Measurements from ENCODE around the gene GUK1.

GRCh38 chr1:228090613-228091081, 49.4 kb upstream of the GUK1 start:
- TF ChIP-seq CTCF (IDR thresholded peaks at IDR 0.05; ENCODE audit: control extremely low read depth in 1 of 3, insufficient read depth in 1 of 3, low read depth in 1 of 3, low read length in 3 of 3) (no peak), EZH2 (IDR thresholded peaks at IDR 0.05; ENCODE audit: low read depth, low read length, severe bottlenecking) (no peak), CHD7 (IDR thresholded peaks at IDR 0.05; ENCODE audit: insufficient replicate concordance, low read length) (no peak), JUND (IDR thresholded peaks at IDR 0.05; ENCODE audit: low read length) (no peak), POLR2A (IDR thresholded peaks at IDR 0.05; ENCODE audit: control extremely low read depth in 1 of 2, low read depth in 2 of 2, low read length in 2 of 2) (no peak), TCF12 (IDR thresholded peaks at IDR 0.05; ENCODE audit: low read depth, low read length) (no peak), EP300 (IDR thresholded peaks at IDR 0.05; ENCODE audit: borderline replicate concordance in 1 of 2, low read depth in 2 of 2, low read length in 2 of 2) (no peak), POLR2AphosphoS5 (IDR thresholded peaks at IDR 0.05; ENCODE audit: low read depth, low read length) (no peak), TEAD4 (IDR thresholded peaks at IDR 0.05; ENCODE audit: low read depth, low read length) (no peak), HDAC2 (IDR thresholded peaks at IDR 0.05; ENCODE audit: borderline replicate concordance in 1 of 2, low read depth in 2 of 2, low read length in 2 of 2) (no peak), CTBP2 (IDR thresholded peaks at IDR 0.05; ENCODE audit: borderline replicate concordance, insufficient read depth, insufficient read length, low read length) (no peak), GABPA (IDR thresholded peaks at IDR 0.05; ENCODE audit: borderline replicate concordance, insufficient read depth, low read length) (no peak)
- TF ChIP-seq, protein P1, sequence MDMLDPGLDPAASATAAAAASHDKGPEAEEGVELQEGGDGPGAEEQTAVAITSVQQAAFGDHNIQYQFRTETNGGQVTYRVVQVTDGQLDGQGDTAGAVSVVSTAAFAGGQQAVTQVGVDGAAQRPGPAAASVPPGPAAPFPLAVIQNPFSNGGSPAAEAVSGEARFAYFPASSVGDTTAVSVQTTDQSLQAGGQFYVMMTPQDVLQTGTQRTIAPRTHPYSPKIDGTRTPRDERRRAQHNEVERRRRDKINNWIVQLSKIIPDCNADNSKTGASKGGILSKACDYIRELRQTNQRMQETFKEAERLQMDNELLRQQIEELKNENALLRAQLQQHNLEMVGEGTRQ (IDR thresholded peaks at IDR 0.05; ENCODE audit: low read length), result no peak
